Loucy (cell line): ENCODE data around the gene DEPDC5.
"Not testable (repeated sequence)": the region's sequence is repeated elsewhere in the genome, so short reads cannot be mapped to it uniquely, and the experiment has no call there.

ENCODE experiments used
- H2AFZ ChIP-seq: fragments of 200-600 bp; sonication (generic); 2 replicates; pipeline ENCODE4 v1.6.0; 2016; ENCODE audit warnings: antibody characterized with exemption, mild to moderate bottlenecking, low read length, moderate library complexity
- H3F3A ChIP-seq: fragments of 200-600 bp; 2 replicates; pipeline ENCODE4 v1.6.0; 2016; ENCODE audit warnings: antibody characterized with exemption, low read depth, mild to moderate bottlenecking
- H3K27me3 ChIP-seq: fragments of 200-600 bp; sonication (generic); 2 replicates; pipeline ENCODE4 v1.6.1; 2014; ENCODE audit warnings: low read length, mild to moderate bottlenecking; ENCODE audit not compliant: insufficient read depth, poor library complexity, severe bottlenecking
- H3K36me3 ChIP-seq: fragments of 200-600 bp; sonication (generic); 2 replicates; pipeline ENCODE4 v1.6.1; 2016; ENCODE audit warnings: low read length; ENCODE audit not compliant: insufficient read depth
- H3K4me1 ChIP-seq: fragments of 200-600 bp; sonication (generic); 2 replicates; pipeline ENCODE4 v1.5.1; 2014; ENCODE audit warnings: low read length, mild to moderate bottlenecking; ENCODE audit not compliant: insufficient read depth, poor library complexity, severe bottlenecking
- H3K4me2 ChIP-seq: fragments of 200-600 bp; sonication (generic); 2 replicates; pipeline ENCODE4 v1.6.0; 2014; ENCODE audit warnings: antibody characterized with exemption, low read length, low read depth, mild to moderate bottlenecking; ENCODE audit not compliant: poor library complexity, severe bottlenecking
- H3K4me3 ChIP-seq: fragments of 200-600 bp; sonication (generic); 2 replicates; pipeline ENCODE4 v1.5.1; 2014; ENCODE audit warnings: low read length, mild to moderate bottlenecking, mixed read lengths; ENCODE audit not compliant: poor library complexity, severe bottlenecking
- H3K79me2 ChIP-seq: fragments of 200-600 bp; sonication (generic); 2 replicates; pipeline ENCODE4 v1.6.1; 2014; ENCODE audit warnings: low read length; ENCODE audit not compliant: insufficient read depth
- H3K9ac ChIP-seq: fragments of 200-600 bp; sonication (generic); 2 replicates; pipeline ENCODE4 v1.6.0; 2014; ENCODE audit warnings: mild to moderate bottlenecking, low read depth, low read length, moderate library complexity; ENCODE audit not compliant: poor library complexity, severe bottlenecking
- H3K9me2 ChIP-seq: fragments of 200-600 bp; sonication (generic); replicated peaks from 2 replicates; pipeline ENCODE4 v1.6.1; 2016; ENCODE audit warnings: low read depth, low read length, mixed read lengths
- H3K9me3 ChIP-seq: fragments of 200-600 bp; sonication (generic); 2 replicates; pipeline ENCODE4 v1.6.1; 2014; ENCODE audit warnings: mild to moderate bottlenecking, antibody characterized with exemption, low read length, low read depth; ENCODE audit not compliant: insufficient read depth
- H4K20me1 ChIP-seq: fragments of 200-600 bp; sonication (generic); 2 replicates; pipeline ENCODE4 v1.6.0; 2014; ENCODE audit warnings: antibody characterized with exemption, low read length, mild to moderate bottlenecking; ENCODE audit not compliant: insufficient read depth, poor library complexity, severe bottlenecking
- EZH2phosphoT487 ChIP-seq: fragments of 200-600 bp; IDR thresholded peaks from 2 replicates; pipeline ENCODE4 v1.6.1; 2018; ENCODE audit warnings: antibody characterized with exemption, mild to moderate bottlenecking, moderate library complexity, borderline replicate concordance
- TF ChIP-seq, protein P1 (sequence below): fragments of 200-600 bp; sonication (generic); conservative IDR thresholded peaks from 2 replicates; pipeline ENCODE4 v1.5.1; 2014; ENCODE audit warnings: mild to moderate bottlenecking, antibody characterized with exemption, low read length

Gene DEPDC5

DNA sequence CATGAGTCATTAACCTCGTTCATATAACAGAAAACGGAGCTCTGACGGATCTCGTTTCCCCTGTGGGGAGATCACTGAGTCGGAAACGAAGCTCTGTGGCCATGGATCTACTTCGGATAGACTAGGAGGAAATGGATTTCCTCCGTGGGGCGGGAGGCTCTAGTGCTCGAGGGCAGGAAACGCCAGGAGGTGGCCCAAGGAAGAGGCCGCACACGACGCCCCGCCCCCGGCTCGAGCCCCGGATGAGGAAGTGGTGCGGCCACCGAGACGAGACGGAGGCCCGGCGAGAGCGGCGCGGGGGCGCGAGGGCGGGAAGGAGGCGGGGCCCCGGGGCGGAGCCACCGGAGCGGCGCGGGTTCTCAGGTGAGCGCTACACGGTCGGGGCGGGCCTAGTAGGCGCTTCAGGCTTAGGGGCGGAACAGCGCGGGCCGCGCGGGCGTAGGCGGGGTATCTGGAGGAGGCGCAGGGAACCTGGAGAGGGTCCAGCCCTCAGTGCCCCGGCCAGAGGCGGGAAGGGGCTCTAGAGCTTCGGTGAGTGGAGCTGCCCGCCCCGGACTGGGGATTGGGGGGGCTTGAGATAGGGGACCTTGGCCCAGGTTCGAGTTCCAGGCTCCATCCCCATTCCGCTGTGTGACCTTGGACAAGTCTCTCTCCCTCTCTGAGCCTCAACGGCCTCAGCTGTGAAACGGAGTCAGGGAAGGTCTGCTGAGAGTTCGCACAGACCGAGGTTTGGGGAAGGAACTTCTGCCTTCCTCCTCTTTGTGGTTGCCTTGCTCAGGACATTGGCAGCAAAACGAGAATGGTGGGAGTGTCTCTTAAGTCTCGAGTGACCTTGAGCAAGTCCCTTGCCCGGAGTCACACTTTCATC is at the start of gene DEPDC5:
Gene DEPDC5, plus strand, starts transcription at position 386 of the 868 bp plus-strand sequence. CDS start 903 bp downstream, outside the sequence.
- Histone ChIP-seq H3K4me1 (peaks cover 49% of the 10 kb centered on the region), H3K9me3 (no peaks in the 10 kb centered on the region), H3K36me3 (no peaks in the 10 kb centered on the region), H3K9ac (peak within 1 kb of the TSS; percentile 92), H3K9me2 (no peaks in the 10 kb centered on the region), H3K4me2 (peak within 1 kb of the TSS; percentile 87), H2AFZ (peak within 1 kb of the TSS; percentile 61), H3F3A (no peaks in the 10 kb centered on the region; the same call in 1 of the 2 replicates), H4K20me1 (no peaks in the 10 kb centered on the region), H3K79me2 (peaks cover 32% of the 10 kb centered on the region), H3K27me3 (no peaks in the 10 kb centered on the region), H3K4me3 (peak within 1 kb of the TSS; percentile 80)
- TF ChIP-seq EZH2phosphoT487, result no peak
- TF ChIP-seq, protein P1, sequence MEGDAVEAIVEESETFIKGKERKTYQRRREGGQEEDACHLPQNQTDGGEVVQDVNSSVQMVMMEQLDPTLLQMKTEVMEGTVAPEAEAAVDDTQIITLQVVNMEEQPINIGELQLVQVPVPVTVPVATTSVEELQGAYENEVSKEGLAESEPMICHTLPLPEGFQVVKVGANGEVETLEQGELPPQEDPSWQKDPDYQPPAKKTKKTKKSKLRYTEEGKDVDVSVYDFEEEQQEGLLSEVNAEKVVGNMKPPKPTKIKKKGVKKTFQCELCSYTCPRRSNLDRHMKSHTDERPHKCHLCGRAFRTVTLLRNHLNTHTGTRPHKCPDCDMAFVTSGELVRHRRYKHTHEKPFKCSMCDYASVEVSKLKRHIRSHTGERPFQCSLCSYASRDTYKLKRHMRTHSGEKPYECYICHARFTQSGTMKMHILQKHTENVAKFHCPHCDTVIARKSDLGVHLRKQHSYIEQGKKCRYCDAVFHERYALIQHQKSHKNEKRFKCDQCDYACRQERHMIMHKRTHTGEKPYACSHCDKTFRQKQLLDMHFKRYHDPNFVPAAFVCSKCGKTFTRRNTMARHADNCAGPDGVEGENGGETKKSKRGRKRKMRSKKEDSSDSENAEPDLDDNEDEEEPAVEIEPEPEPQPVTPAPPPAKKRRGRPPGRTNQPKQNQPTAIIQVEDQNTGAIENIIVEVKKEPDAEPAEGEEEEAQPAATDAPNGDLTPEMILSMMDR, result no peak

DNA sequence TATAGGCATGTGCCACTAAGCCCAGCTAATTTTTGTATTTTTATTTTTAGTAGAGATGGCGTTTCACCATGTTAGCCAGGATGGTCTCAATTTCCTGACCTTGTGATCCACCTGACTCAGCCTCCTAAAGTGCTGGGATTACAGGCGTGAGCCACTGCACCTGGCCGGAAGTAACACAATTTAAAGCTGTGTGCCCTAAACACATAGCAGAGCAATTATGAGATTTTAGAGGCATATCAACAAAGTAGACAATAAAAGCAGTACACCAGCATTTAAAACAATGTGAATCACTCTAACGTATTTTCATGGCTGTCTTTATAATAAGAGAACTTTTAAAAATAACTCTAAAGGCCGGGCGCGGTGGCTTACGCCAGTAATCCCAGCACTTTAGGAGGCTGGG is 46.3 kb upstream of the DEPDC5 start:
- Histone ChIP-seq H3K9ac (no peak overlapping the region), H4K20me1 (no peaks in the 10 kb centered on the region), H3F3A (no peaks in the 10 kb centered on the region), H3K9me3 (no peaks in the 10 kb centered on the region), H3K36me3 (peaks cover 35% of the 10 kb centered on the region; the same call in 1 of the 2 replicates), H3K9me2 (no peaks in the 10 kb centered on the region), H2AFZ (no peak overlapping the region), H3K4me2 (no peak overlapping the region), H3K27me3 (no peaks in the 10 kb centered on the region), H3K79me2 (no peaks in the 10 kb centered on the region), H3K4me1 (no peaks in the 10 kb centered on the region), H3K4me3 (no peak overlapping the region)
- TF ChIP-seq, protein P1, result no peak
- no peak for TF ChIP-seq EZH2phosphoT487

DNA sequence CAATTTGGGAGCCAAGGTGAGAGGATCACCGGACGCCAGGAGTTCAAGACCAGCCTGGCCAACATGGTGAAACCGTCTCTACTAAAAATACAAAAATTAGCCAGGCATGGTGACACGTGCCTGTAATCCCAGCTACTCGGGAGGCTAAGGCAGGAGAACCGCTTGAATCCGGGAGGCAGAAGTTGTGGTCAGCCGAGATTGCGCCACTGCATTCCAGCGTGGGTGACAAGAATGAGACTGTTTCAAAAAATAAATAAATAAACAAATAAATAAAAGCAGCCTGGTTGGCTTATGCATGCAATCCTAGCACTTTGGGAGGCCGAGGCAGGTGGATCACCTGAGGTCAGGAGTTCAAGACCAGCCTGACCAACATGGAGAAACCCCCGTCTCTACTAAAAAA is 42.6 kb upstream of the DEPDC5 start:
- not testable (repeated sequence) for H2AFZ ChIP-seq, H3K4me3 ChIP-seq, H3K9me3 ChIP-seq, H4K20me1 ChIP-seq, H3K4me2 ChIP-seq, H3K79me2 ChIP-seq, H3K9me2 ChIP-seq, H3K27me3 ChIP-seq, H3K9ac ChIP-seq, H3K4me1 ChIP-seq, H3F3A ChIP-seq
- peaks cover 52% of the 10 kb centered on the region for H3K36me3 ChIP-seq
